Adrenal gland (tissue), 5 donors: ENCODE measurements around the gene ANKRD7.

Experiments used
- POLR2A ChIP-seq, 2 donors: fragments of 450-650 bp; IDR thresholded peaks; one replicate each; pipeline ENCODE4 v1.6.1; 2017; ENCODE audit warnings: antibody characterized with exemption in 2 of 2, mild to moderate bottlenecking in 2 of 2, moderate library complexity in 1 of 2
- TF ChIP-seq, protein P1 (sequence below), 6 experiments: fragments of 450-650 bp in 4 of 6; fragments of 200-600 bp in 2 of 6; sonication (generic) in 1 of 6; IDR thresholded peaks; 1 replicate in 5 of 6; 2 replicates in 1 of 6; pipeline versions ENCODE4 v1.5.1 to v1.8.0; 2016 to 2021; ENCODE audit warnings: antibody characterized with exemption in 6 of 6, mild to moderate bottlenecking in 2 of 6, moderate library complexity in 1 of 6
- donor health status: DM: no; HTN: no; CAD: no.

- TF ChIP-seq, protein P1, sequence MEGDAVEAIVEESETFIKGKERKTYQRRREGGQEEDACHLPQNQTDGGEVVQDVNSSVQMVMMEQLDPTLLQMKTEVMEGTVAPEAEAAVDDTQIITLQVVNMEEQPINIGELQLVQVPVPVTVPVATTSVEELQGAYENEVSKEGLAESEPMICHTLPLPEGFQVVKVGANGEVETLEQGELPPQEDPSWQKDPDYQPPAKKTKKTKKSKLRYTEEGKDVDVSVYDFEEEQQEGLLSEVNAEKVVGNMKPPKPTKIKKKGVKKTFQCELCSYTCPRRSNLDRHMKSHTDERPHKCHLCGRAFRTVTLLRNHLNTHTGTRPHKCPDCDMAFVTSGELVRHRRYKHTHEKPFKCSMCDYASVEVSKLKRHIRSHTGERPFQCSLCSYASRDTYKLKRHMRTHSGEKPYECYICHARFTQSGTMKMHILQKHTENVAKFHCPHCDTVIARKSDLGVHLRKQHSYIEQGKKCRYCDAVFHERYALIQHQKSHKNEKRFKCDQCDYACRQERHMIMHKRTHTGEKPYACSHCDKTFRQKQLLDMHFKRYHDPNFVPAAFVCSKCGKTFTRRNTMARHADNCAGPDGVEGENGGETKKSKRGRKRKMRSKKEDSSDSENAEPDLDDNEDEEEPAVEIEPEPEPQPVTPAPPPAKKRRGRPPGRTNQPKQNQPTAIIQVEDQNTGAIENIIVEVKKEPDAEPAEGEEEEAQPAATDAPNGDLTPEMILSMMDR (IDR thresholded peaks at IDR 0.05): no peak
- TF ChIP-seq POLR2A (IDR thresholded peaks at IDR 0.05): no peak
Measured at GRCh38 chr7:118239014-118239413, 14.5 kb downstream of the ANKRD7 start.
